ENCODE measurements around the gene NTF3.

The NTF3 gene

DNA sequence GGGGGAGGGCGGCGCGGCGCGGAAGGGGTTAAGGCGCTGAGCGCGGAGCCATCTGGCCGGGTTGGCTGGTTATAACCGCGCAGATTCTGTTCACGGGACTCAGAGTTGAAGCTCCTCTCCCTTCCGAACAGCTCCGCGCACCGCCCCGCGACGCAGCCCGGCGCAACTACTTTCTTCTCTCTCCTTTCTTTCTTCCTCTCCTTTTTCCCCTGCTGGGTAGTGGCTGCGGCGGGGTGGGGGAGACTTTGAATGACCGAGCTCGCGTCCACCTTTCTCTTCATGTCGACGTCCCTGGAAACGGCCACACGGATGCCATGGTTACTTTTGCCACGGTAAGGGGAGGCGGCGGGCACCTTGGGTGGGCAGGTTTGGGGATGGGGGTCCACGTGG is at the start of gene NTF3:
Gene NTF3, plus strand, starts transcription at position 98 of the 390 bp plus-strand sequence. Its CDS starts 217 bp downstream, at position 315.
- DNase-seq = no peak

DNA sequence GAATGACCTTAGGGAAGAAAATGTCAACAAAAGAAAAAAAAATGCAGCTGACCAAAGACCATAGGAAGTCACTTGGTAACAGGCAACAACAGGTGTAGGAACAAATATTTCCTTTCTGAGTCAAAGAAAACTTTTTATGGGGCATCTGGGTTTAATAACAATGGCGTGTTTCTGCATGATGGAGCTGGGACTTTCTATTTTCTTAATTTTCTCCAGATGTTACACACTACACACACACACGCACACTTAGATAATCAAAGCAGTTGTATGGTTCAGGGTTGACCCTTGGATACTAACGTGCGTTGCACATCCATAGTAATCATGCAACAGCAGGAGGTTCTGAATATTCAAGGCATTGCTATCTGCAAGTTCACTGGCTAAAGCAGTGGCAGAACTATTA is 47.9 kb upstream of the NTF3 start:
- DNase-seq = no peak

DNA sequence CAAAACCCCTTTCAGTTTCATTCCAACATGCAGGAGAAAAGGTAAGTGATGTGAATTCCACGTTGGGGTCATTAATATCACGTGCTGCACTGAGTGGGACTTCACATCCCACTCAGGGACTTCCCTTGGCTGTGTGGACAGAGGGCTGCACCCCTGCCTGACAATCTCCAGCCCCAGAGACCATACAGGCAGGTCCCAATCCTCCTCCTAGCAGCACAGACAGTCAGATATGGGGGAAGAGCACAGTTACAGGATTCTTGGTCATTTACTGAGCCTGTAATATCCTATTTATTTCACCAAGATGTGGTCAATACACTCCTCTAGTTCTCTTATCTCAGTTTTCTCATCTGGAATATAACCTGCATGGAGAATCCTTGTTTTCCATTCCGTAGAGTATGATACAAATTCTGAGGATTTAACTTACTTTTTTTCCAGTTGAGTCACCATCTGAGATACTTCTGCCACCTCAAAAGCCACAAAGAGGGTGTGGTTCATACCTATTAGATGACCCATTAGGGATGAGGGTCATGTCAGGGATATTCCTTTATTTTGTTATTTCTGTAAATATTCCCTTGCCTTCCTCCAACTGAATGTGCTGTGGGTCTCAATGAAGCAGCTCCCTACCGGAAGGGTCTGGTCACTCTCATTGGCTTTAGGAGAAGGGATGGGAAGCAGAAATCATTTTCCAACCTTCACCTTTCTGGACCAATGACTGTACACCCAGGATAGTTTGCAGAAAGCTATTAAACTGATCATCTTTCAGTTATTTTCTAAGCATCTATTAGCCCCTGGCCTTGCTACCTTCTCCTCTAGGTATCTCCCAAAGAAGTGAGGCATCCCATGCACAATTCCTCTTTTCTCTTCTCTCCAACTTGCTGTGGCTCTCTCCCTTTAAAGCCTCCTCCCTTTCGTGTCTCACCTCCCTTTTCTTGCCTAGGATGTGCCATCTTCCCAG is 43.0 kb upstream of the NTF3 start:
- no peak for DNase-seq

- DNase-seq = no peak
Observed at GRCh38 chr12:5390174-5390799, 41.6 kb upstream of the NTF3 start.

GRCh38 chr12:5391653-5392052 is 40.3 kb upstream of the NTF3 start:
- no peak for DNase-seq

- no peak for DNase-seq
Observed at GRCh38 chr12:5392961-5393360, 38.9 kb upstream of the NTF3 start.

DNA sequence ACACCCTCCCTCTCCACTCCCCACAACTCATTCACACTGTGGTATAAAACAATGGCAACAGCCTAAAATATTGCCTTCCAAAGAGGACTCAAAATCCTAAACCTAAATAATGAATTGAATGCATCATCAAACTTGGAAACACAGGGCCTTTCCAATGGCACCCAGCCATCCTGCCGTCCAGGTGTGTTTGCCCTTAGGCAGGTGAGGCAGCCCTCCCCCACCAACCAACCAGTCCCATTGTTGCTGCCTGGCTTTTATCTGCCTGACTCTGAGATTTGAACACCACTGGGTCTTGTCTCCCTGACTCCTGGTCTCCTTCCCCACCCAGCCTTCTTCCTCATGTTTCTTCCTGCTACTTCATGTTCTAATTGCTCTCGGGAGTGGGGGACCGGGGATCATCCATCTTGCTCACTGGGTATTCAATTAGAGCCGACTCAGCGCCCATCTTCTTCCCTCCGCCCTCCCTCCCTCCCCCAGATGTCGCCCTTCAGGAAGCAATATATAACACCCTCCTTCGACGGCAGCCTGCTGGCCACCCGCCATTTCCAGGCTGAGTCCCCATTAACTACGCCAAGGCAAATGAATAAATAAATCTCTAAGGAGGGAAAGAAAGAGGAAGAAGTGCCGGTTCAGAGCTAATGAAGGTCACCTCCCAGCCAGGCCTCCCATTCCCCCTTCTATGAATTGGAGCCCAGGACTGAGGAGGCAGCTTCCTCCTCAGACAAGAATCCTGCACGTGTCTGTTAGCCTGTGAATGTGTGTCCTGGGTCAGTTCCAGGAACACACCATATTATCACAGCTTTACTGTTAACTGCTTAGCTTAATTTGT is 36.3 kb upstream of the NTF3 start:
- DNase-seq = no peak

DNA sequence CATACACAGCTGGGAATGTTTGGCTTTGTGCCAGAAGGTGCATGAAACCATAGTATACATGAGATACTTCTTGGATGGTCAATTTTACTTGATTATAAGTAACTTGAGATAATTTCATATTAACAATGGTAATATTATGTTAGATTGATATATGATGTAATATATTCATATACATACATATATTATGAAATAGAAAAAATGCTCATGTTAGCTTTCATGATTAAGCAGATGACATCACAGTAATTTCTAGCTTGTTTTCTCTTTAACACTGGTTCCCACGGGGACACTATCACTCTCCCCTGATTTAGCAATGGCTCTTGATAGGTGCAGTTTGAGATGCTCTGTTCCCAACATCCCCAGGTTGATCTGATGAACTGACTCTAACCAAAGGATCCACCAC is 35.4 kb upstream of the NTF3 start:
- no peak for DNase-seq

DNA sequence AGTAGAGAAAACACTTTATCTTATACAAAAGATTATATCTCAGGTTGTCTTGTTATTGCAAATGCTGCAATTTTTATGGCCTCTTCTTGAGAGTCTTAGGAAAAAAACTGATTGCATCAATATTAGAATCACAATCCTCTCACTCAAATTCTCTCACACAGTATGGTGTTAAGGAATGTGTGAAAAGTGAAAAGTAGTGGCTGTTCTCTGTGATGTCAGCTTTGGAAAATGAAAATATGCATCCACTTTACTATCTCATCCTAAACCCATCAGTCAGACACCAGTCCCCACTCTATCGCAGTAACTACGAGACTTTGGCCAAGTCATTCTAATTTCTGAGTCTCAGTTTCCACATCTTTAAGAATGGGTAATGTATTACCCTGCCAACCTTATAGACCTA is 32.6 kb upstream of the NTF3 start:
- no peak for DNase-seq

DNA sequence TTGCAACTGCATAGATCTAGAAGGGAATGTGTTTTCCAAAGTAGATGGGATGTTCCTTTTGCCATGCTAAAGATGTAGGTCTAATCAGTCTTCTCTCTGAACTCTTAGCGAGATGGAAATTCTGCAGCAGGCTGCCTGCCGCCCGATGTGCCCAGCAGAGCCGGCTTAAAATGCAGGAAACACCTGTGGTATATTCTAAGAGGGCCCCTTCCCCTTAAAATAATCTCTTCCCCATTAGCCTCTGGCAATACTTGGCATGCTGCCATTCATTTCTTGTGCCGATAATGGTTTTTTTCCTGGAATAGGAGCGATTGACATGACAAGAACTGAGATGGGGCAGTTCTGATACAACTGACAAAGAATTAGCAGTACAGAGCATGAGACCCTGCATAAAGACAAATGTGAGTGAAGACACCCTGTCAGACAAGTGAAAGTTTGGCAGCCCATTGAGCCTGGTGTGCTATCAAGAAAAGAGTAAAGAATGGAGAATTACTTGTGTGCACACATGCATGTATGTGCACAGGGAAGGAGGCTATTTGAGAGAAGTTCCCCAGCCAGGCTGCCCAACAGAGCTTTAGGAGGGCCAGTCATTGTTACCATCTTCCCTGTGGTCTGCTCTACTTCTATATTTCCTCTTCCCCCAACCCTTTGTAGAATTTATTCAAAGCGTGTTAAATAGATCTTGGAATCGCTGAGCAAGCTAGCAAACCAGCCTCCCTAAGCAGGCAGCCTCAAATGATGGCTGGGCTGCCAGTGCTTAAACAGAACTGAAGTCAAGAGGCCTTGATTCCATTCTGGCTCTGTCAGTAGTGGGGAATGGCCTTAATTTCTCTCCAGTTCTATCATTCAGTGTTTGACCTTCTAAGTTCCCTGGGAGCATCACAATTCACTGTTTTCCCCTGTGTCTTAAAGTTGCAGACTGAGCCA is 29.6 kb upstream of the NTF3 start:
- no peak for DNase-seq

- no peak for DNase-seq
Observed at GRCh38 chr12:5403411-5403810, 28.5 kb upstream of the NTF3 start.

DNA sequence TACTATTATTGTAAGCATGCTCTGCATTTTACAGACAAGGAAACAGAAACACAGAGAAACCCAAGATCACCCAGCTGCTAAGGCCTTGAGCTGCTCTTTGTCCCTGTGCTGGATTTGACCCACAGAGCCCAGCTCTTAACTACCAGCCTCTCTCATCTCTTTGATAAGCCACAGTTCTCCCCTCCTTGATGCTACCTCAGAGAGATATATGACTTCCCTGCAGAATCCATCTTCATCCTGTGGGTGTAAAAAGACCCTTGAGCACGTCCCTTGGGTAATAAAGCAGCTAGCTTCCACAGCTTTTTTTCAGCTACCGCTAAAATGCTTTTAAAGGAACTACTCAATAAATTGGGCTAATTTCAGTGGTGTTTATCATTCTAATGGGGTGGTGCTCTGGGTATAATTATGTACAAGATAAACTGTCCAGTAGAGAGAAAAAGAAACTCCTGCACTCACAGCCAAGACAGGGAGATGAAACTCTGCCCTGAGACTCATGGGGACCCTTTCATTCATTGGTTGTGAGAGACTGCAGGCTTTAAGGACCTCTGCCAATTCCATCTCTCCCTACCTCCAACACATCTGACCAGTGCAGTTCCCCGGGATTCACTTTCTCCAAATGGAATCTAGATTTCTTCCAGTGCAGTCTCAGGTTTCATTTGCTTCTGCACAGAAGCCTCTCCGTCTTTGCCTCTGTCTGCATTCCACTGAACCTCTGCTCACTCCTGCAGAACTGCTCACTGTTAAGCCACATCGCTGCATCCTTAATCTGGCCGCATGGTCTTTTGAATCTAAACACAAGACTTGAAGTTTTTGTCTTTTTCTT is 24.7 kb upstream of the NTF3 start:
- DNase-seq = no peak

- no peak for DNase-seq
Observed at GRCh38 chr12:5409619-5410018, 22.3 kb upstream of the NTF3 start.

- no peak for DNase-seq
Observed at GRCh38 chr12:5416571-5416970, 15.3 kb upstream of the NTF3 start.

GRCh38 chr12:5417500-5417899 is 14.4 kb upstream of the NTF3 start:
- DNase-seq = no peak

- DNase-seq = peak; percentile 5
Observed at GRCh38 chr12:5428332-5429221, 3.3 kb upstream of the NTF3 start.

GRCh38 chr12:5429741-5430557 is 2.0 kb upstream of the NTF3 start:
- no peak for DNase-seq

DNA sequence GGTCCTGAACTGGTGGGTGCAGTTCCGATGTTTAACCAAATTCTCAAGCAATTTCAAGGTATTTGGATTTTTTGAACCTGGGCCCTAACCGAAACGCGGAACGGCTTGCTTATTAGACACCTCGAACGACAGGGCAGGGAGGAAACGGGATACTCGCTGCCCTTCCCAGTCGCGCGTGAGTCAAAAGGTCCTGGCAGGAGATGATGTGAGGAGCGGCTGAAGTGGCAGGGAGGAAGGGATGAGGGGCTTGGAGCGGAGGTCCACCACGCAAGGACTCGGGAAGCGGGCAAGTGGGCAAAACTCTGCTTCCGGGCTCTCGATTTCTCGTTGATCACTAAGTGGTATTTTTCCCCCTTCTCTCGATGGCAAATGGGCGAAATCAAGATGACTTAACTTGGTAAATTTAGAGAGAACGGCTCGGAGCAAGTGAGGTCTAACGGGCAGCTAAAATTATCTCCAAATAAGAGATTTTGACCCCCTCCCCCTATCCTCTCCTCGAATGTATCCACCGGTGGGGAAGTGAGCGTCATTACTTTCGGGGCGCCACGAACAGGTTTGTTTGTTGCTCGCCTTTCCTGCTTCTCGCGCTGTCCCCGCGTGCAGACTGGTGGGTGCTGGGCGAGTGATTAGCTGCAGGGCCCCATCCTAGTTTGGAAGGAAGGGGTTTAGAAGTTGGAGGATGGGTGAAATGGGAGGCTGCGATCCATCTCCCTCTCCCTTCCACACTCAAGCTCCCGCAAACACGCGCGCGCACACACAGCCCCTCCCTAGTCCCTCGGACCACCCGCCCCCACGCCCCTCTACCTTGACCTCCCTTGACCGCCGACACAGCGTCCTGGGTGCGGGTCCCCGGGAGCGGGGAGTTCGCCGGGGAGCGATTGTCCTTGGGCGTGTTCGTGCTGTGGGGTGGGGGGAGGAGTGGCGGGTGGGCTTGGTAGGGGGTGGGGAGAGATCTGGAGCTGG is 986 bp upstream of the NTF3 start:
- no peak for DNase-seq
